NB4 (cell line): ENCODE measurements around the gene BCAT1.

Experiments
- DNase-seq: peaks from one replicate; pipeline ENCODE4 v3.0.0; 2010; ENCODE audit warnings: low read depth
- H3K4me3 ChIP-seq: one replicate; pipeline ENCODE4 v1.5.1; 2011; ENCODE audit warnings: mild to moderate bottlenecking, low read depth, low read length, moderate library complexity
- CTCF ChIP-seq: IDR thresholded peaks from one replicate; pipeline ENCODE4 v1.5.1; 2012; ENCODE audit warnings: low read depth, low read length
- MAX ChIP-seq: IDR thresholded peaks from 2 replicates; pipeline ENCODE4 v1.6.1; 2011; ENCODE audit warnings: low read depth, low read length
- MYC ChIP-seq: IDR thresholded peaks from 2 replicates; pipeline ENCODE4 v1.6.1; 2011; ENCODE audit warnings: low read depth, low read length
- POLR2A ChIP-seq: IDR thresholded peaks from 2 replicates; pipeline ENCODE4 v1.6.1; 2011; ENCODE audit warnings: mild to moderate bottlenecking; ENCODE audit not compliant: insufficient read length; ENCODE audit errors: extremely low read depth

Gene BCAT1

GRCh38 chr12:24895612-24896011 is 53.3 kb downstream of the BCAT1 start:
- TF ChIP-seq POLR2A: no peak
- no peak for TF ChIP-seq MYC
- no peak for TF ChIP-seq CTCF
- no peak for TF ChIP-seq MAX
- DNase-seq: no peak
- H3K4me3 ChIP-seq: no peak overlapping the region

- DNase-seq: no peak
- no peak overlapping the region for H3K4me3 ChIP-seq
- no peak for TF ChIP-seq MYC
- TF ChIP-seq MAX: no peak
- no peak for TF ChIP-seq POLR2A
- TF ChIP-seq CTCF: no peak
Observed at GRCh38 chr12:24894879-24895278, 54.0 kb downstream of the BCAT1 start.

- TF ChIP-seq POLR2A: no peak
- no peak overlapping the region for H3K4me3 ChIP-seq
- no peak for DNase-seq
Observed at GRCh38 chr12:24890048-24890803, 58.7 kb downstream of the BCAT1 start.

- no peak for DNase-seq
- no peak for TF ChIP-seq MYC
- TF ChIP-seq CTCF: no peak
- no peak for TF ChIP-seq POLR2A
- TF ChIP-seq MAX: no peak
Observed at GRCh38 chr12:24889411-24889810, 59.5 kb downstream of the BCAT1 start.

GRCh38 chr12:24888813-24889212 is 60.1 kb downstream of the BCAT1 start:
- TF ChIP-seq MYC (no peak), MAX (no peak), POLR2A (no peak), CTCF (no peak)
- no peak overlapping the region for H3K4me3 ChIP-seq
- DNase-seq: no peak

More at GRCh38 chr12:24889411-24889810, 59.5 kb downstream of the BCAT1 start:
- no peak overlapping the region for H3K4me3 ChIP-seq

- H3K4me3 ChIP-seq: no peak overlapping the region
- TF ChIP-seq POLR2A: no peak
- TF ChIP-seq MAX: no peak
Observed at GRCh38 chr12:24884911-24885310, 64.0 kb downstream of the BCAT1 start.

More at GRCh38 chr12:24884911-24885310, 64.0 kb downstream of the BCAT1 start:
- DNase-seq: no peak
